Astrocyte of the spinal cord (primary cell): ENCODE data around the gene DPM2.

Source experiments
- DNase-seq: peaks from one replicate; pipeline ENCODE4 v3.0.0; 2011; ENCODE audit warnings: low read depth, low spot score
- H3K4me3 ChIP-seq: 2 replicates; pipeline ENCODE4 v1.5.1; 2011; ENCODE audit warnings: low read depth, mild to moderate bottlenecking, low read length, moderate library complexity
- in situ Hi-C: cut with HindIII; loops from 2 replicates; pipeline ENCODE4 v1.10.0; 2017; ENCODE audit warnings: low sequenced_read_pairs
- TF ChIP-seq, protein P1 (sequence below): IDR thresholded peaks from 2 replicates; pipeline ENCODE4 v1.5.1; 2012; ENCODE audit warnings: low read depth, mild to moderate bottlenecking, low read length, inconsistent platforms

The DPM2 gene

DNA sequence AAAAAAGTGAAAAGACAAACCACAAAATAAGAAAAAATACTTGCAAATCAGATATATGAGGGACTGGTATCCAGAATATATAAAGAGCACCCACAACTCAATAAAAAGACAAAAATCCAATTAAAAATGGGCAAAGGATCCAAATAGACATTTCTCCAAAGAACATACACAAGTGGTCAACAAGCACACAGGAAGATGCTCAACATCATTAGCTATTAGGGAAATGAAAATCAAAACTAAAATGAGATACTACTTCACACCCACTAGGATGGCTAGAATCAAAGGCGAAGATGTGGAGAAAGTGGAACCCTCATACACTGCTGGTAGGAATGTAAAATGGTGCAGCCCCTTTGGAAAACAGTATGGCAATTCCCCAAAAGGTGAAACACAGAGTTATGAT is 21.1 kb upstream of the DPM2 start:
- in situ Hi-C loops = no loop called here
- no peak overlapping the region for H3K4me3 ChIP-seq
- TF ChIP-seq, protein P1, sequence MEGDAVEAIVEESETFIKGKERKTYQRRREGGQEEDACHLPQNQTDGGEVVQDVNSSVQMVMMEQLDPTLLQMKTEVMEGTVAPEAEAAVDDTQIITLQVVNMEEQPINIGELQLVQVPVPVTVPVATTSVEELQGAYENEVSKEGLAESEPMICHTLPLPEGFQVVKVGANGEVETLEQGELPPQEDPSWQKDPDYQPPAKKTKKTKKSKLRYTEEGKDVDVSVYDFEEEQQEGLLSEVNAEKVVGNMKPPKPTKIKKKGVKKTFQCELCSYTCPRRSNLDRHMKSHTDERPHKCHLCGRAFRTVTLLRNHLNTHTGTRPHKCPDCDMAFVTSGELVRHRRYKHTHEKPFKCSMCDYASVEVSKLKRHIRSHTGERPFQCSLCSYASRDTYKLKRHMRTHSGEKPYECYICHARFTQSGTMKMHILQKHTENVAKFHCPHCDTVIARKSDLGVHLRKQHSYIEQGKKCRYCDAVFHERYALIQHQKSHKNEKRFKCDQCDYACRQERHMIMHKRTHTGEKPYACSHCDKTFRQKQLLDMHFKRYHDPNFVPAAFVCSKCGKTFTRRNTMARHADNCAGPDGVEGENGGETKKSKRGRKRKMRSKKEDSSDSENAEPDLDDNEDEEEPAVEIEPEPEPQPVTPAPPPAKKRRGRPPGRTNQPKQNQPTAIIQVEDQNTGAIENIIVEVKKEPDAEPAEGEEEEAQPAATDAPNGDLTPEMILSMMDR = no peak
- no peak for DNase-seq

DNA sequence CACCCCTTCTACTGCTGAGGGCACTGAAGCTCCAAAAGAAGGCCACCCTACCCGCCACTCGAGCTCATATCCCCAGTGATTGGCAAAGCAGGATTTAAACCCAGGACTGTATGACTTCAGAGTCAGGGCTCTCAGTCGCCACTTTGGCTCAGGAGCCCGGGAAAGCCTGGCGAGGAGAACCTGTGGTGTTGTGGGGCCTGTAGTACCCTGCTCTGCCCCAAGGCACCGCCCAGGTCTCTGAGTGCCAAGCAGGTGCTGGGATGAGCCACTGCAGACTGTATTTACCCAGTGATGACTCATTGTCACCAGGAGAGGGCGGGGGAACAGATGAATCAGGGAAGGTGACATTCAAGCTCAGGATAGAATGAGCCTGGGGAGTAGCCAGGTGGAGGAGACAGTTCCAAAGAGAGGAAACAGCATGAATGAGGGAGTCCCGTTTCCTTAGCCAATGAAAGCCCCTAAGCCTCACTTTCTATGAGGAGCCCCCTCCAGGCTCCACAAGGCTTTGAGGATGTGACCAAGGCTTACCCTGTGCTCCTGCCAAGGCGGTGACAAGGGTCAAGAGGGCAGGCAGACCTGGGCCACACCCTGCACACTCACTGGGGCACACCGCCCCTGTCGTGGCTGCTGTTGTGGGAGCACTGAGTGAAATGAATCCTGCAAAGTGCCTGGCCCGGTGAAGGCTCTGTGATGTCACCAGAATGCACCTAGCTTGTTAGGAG is 17.8 kb upstream of the DPM2 start:
- DNase-seq = no peak
- in situ Hi-C loops = no loop called here
- H3K4me3 ChIP-seq = no peak overlapping the region
- TF ChIP-seq, protein P1 = no peak

DNA sequence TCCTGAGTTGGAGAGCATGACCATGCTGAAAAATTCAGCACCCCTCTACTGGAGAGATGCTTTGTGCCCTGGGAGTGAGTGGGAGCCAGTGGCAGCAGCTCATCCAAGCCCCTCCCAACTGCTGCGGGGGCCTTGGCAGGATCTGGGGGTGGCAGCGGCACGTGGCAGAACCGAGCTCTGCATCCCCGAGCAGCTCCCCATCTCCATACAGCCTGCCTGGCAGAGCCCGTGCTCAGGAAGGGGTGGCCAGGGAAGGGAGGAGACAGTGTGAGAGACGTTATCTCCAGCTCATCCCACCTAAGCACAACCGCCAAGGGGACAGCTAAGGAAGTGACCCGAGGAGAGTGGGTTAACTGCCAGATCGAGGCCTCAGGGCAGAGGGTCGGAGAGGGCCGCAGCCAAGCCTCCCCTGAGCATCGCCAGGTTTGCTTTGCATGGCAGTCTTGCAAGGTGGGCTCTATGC is 17.2 kb upstream of the DPM2 start:
- no peak for DNase-seq
- in situ Hi-C loops = no loop called here
- no peak overlapping the region for H3K4me3 ChIP-seq
- TF ChIP-seq, protein P1 = no peak

DNA sequence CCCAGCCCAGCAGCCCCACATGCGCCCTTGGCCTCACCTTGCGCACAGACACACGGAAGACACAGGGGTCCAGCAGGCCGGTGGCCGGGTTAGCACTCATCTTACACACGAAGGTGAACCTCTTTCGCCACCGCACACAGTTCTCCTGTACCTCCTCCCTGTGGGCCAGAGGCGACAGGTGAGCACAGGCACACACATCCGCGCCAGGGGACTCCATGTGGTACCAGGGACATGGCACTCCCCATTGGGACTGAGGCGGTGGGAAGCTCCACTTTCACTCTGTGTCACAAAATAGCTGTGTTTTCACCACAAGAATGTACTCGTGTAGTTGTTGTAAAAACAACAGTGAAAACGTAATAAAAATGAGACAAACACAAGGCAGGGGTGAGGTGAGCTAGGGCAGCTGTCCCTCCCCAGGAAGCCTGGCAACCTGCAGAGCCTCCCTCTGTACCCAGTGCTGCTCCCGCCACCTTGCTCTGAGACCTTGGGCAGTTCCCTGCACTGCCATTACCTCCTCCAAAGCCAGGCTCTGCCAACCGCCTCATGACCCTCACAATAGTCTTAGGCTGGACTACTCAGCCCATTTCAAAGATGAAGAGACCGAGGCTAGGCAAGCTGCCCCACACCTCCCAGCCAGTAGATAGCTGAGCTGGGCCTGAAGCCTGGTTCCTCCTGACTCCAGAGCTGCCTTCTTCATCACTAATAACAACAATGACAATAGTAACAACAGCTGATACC is 16.3 kb upstream of the DPM2 start:
- no peak overlapping the region for H3K4me3 ChIP-seq
- DNase-seq = no peak

DNA sequence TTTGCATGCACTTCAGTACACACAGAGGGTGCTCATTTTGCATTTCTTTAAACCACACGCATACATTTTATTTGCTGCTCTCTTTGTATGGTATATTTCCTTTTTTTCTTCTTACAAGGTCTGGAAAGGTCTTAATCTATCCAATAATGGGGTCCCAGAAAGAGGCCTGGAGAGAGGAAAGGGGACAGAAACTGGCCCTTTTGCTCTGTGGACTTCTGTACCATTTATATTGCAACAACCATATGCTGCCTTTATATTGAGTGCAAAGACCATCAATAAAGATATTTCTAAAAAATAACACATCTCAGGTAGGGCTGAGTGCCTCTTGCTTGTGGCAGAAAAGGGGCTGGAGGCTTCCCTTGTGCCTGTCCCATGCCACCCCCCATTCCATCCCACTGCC is 15.5 kb upstream of the DPM2 start:
- no peak overlapping the region for H3K4me3 ChIP-seq
- in situ Hi-C loops = no loop called here
- TF ChIP-seq, protein P1 = no peak
- no peak for DNase-seq

More for the DNA sequence above, 16.3 kb upstream of the DPM2 start:
- TF ChIP-seq, protein P1 = no peak
- in situ Hi-C loops = no loop called here

DNA sequence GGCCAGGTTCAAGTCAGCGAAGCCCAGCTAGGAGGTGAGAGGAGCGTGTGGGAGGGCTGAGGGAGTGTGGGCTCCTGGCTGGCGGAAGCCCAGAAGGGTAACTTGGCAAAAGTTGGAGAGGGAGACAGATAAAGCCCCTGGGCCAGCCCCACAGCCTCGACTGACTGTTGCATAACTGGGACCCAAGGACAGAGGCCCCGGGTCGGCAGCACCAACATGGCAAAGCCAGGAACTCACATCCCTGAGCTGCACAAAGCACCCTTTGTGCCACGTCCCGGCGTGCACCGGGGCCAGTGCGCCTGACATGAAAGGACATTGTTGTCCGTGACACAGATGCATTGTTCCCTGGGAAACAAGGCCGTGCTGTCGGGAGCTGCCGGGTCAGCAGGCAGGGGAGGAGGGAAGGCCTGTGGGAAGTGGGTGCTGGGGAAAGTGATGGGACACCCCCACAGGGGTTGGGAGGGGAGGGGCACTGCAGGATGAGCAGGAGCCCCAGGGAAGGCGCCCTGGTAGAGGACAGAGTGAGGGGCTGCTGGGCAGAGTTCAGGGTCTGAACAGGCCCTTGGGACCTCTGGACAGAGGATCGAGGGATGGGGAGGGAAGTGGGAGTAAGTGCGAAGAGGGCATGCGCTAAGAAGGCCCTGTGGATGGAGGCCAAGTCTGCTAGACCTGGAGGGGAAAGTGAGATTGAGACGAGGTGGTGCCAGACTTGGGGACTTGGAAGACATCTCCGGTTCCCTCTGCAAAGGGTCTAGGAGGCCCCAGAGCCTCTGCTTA is 13.0 kb upstream of the DPM2 start:
- no peak overlapping the region for H3K4me3 ChIP-seq
- TF ChIP-seq, protein P1 = no peak
- no peak for DNase-seq
- in situ Hi-C loops = no loop called here
